K562 (cell line): Measurements from ENCODE around the gene KRT36. TPM values are rescaled to one million over a fixed set of nuclear protein-coding genes. Genes with fewer than 3 reads are reported as not detected.

Experiments used
- ATF1 ChIP-seq, 2 experiments: fragments of 450-650 bp in 1 of 2; IDR thresholded peaks; 2 replicates each; pipeline ENCODE4 v1.6.1; 2016; ENCODE audit warnings: missing compliant biosample characterization in 1 of 2, missing genetic modification characterization in 1 of 2
- EGR1 ChIP-seq: fragments of 450-650 bp; conservative IDR thresholded peaks from 2 replicates; pipeline ENCODE4 v1.6.1; 2017; ENCODE audit warnings: mild to moderate bottlenecking
- ILF3 ChIP-seq: fragments of 450-650 bp; IDR thresholded peaks from 2 replicates; pipeline ENCODE4 v1.6.1; 2018; ENCODE audit warnings: antibody characterized with exemption, mild to moderate bottlenecking, moderate library complexity, borderline replicate concordance
- SREBF2 ChIP-seq: sonication (generic); formaldehyde crosslinking; IDR thresholded peaks from 2 replicates; pipeline ENCODE4 v1.4.0; 2020; ENCODE audit warnings: mild to moderate bottlenecking, missing genetic modification reagents
- ZNF146 ChIP-seq: IDR thresholded peaks from one replicate; pipeline ENCODE4 v1.6.1; 2018; ENCODE audit warnings: missing compliant biosample characterization; ENCODE audit not compliant: unreplicated experiment
- ZNF232 ChIP-seq: sonication (generic); formaldehyde crosslinking; IDR thresholded peaks from 2 replicates; pipeline ENCODE4 v1.8.0; 2022; ENCODE audit warnings: mild to moderate bottlenecking, missing genetic modification reagents
- ZNF384 ChIP-seq: IDR thresholded peaks from 2 replicates; pipeline ENCODE4 v1.6.1; 2012; ENCODE audit warnings: low read depth, low read length, improper control_type of control experiment
- polyA plus RNA-seq, 8 experiments: library from polyadenylated mRNA; depleted of rRNA in 4 of 8; stranded (reverse) in 5 of 8; unstranded in 3 of 8; fragments of >200 nt; fragmentation: Nextera tagmentation in 2 of 8; fragmentation: Illumina TruSeq in 1 of 8; extraction: Ambion mirVana in 2 of 8; extraction: Trizol in 1 of 8; gene quantifications; 2 replicates each; pipeline versions ENCODE4 v1.2.1 to v1.2.3, GENCODE V29; 2011 to 2014; ENCODE audit warnings: inconsistent platforms in 1 of 8, missing spikeins in 1 of 8
- total RNA-seq, 7 experiments: library from RNA; depleted of rRNA in 6 of 7; stranded (reverse); fragments of >200 nt in 6 of 7; fragmentation: Illumina TruSeq in 2 of 7; extraction: Trizol in 2 of 7; gene quantifications; 2 replicates each; pipeline versions ENCODE4 v1.2.1 to v1.2.3, GENCODE V29; 2011 to 2021; ENCODE audit warnings: low replicate concordance in 1 of 7
- TF ChIP-seq, protein P1 (sequence below), 2 experiments: fragments of 450-650 bp in 1 of 2; sonication (generic) in 1 of 2; formaldehyde crosslinking in 1 of 2; IDR thresholded peaks; 2 replicates each; pipeline versions ENCODE4 v1.7.1 to v1.9.0; 2016 to 2022; ENCODE audit warnings: inconsistent platforms in 1 of 2, mild to moderate bottlenecking in 1 of 2, missing genetic modification reagents in 1 of 2
- TF ChIP-seq, protein P2 (sequence below): fragments of 250-450 bp; sonication (Bioruptor Pico); IDR thresholded peaks from 2 replicates; pipeline ENCODE4 v1.5.0; 2021; ENCODE audit warnings: mild to moderate bottlenecking, moderate library complexity
- TF ChIP-seq, protein P3 (sequence below): fragments of 250-450 bp; sonication (Bioruptor Pico); IDR thresholded peaks from 2 replicates; pipeline ENCODE4 v1.8.0; 2021; ENCODE audit warnings: mild to moderate bottlenecking, moderate library complexity
- TF ChIP-seq, protein P4 (sequence below): sonication (generic); formaldehyde crosslinking; IDR thresholded peaks from 2 replicates; pipeline ENCODE4 v1.8.0; 2022; ENCODE audit warnings: mild to moderate bottlenecking, missing genetic modification reagents

Gene KRT36
- total and polyA plus RNA-seq, 9 of the 15 experiments (the other 6 are each of a cell fraction or from before 2014, with no cell fraction given): 0.04 TPM; not detected in 8

DNA sequence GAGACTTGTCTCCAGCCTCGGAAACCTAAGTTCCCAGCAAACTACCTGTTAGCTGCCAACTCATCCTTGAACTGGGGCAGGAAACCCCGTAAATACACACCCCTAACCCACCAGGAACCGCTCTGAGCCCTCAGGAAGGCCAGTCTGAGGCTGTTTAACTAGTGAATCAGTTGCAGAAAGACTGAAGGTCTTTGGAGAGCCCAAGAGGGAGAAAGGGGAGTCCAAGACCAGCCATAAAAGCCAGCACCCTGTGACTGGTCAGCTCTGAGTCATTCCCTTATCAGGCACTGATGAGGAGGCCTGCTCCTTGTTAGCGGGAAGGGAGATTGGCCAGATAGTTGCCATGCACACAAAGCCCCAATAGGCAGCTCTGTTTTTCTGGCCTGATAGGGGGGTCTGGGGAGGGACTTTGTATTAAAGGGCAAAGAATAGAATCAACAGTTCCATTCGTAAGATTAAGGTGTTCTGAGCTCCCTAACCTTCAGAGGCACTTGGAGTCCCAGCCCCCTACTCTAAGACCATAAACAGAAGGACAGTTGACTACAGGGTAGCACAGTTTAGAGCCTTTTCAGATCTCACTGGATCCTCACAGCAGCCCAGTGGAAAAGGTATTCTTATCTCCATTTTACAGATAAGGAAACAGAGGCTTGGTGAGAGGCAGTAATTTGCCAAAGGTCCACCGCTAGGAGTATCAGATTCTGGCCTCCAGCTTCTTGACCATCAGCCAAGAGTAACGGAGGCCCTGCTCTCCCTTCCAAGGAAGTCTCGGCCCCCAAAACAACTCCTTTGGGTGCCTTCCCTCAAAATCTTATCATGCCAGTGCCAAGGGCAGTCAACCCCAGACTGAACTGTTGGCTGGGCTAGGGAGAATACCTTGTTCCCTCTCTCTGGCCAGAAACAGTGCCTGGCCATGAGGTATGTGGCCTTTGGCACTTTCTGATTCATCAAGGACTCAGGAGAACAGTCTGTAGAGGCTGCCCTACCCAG lies 40.6 kb upstream of the KRT36 start (continued):
- TF ChIP-seq, protein P1, sequence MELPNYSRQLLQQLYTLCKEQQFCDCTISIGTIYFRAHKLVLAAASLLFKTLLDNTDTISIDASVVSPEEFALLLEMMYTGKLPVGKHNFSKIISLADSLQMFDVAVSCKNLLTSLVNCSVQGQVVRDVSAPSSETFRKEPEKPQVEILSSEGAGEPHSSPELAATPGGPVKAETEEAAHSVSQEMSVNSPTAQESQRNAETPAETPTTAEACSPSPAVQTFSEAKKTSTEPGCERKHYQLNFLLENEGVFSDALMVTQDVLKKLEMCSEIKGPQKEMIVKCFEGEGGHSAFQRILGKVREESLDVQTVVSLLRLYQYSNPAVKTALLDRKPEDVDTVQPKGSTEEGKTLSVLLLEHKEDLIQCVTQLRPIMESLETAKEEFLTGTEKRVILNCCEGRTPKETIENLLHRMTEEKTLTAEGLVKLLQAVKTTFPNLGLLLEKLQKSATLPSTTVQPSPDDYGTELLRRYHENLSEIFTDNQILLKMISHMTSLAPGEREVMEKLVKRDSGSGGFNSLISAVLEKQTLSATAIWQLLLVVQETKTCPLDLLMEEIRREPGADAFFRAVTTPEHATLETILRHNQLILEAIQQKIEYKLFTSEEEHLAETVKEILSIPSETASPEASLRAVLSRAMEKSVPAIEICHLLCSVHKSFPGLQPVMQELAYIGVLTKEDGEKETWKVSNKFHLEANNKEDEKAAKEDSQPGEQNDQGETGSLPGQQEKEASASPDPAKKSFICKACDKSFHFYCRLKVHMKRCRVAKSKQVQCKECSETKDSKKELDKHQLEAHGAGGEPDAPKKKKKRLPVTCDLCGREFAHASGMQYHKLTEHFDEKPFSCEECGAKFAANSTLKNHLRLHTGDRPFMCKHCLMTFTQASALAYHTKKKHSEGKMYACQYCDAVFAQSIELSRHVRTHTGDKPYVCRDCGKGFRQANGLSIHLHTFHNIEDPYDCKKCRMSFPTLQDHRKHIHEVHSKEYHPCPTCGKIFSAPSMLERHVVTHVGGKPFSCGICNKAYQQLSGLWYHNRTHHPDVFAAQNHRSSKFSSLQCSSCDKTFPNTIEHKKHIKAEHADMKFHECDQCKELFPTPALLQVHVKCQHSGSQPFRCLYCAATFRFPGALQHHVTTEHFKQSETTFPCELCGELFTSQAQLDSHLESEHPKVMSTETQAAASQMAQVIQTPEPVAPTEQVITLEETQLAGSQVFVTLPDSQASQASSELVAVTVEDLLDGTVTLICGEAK (IDR thresholded peaks at IDR 0.05): no peak
- TF ChIP-seq, protein P1 (CRISPR knock-in tag; IDR thresholded peaks at IDR 0.05): no peak
- TF ChIP-seq ATF1 (CRISPR knock-in tag; IDR thresholded peaks at IDR 0.05) (no peak), ATF1 (tag; IDR thresholded peaks at IDR 0.05) (peak; percentile 82), ZNF384 (no peak), ZNF146 (CRISPR knock-in tag) (no peak), ILF3 (no peak), EGR1 (no peak), ZNF232 (CRISPR knock-in tag) (no peak), SREBF2 (CRISPR knock-in tag) (no peak)
- TF ChIP-seq, protein P2, sequence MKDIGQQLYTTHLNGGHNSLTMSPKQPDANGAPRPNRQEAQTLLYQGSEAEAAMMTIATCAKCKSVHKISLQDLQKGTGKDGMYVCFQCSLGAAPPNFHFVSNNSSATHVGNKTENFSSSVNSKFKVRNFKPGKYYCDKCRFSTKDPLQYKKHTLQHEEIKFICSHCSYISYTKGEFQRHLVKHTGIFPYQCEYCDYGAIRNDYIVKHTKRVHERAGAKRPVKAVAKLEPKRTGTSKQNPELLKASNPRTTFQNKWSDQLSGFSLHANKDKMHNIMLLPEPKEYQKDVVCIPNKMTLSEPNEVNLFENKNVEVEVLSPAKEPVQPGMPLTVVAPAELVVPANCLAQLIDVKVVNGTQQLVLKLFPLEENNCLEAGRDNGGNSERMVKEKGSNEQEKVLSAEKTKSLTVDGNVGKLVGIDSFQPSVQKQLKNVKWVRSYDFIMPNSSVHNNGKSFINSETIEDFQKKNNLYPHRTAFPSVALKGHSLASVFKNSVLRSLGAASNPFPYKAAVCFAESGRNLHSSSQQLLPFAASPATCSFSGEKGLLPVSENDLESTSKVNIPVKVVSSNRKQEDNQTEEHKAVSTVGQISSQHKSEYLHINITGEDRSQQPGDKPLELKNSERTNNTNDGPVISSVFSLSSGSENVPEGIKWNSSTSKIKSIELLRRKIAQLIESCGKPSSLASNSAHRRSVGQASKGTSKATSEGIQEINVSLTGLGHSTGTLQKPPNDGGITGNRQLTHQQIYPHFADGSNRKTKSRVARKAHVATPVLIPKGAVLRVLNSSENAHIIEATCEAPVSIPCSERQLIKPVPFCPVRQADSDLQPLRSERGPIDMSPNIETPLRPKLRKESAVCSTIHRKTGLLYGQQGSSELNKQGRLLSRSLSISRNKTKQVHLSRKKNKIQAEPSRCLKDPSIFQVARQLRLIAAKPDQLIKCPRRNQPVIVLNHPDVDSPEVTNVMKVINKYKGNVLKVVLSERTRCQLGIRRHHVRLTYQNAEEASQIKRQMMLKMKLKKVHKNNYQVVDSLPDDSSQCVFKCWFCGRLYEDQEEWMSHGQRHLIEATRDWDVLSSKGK (CRISPR knock-in tag): no peak
- TF ChIP-seq, protein P3, sequence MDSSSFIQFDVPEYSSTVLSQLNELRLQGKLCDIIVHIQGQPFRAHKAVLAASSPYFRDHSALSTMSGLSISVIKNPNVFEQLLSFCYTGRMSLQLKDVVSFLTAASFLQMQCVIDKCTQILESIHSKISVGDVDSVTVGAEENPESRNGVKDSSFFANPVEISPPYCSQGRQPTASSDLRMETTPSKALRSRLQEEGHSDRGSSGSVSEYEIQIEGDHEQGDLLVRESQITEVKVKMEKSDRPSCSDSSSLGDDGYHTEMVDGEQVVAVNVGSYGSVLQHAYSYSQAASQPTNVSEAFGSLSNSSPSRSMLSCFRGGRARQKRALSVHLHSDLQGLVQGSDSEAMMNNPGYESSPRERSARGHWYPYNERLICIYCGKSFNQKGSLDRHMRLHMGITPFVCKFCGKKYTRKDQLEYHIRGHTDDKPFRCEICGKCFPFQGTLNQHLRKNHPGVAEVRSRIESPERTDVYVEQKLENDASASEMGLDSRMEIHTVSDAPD: no peak
- TF ChIP-seq, protein P4, sequence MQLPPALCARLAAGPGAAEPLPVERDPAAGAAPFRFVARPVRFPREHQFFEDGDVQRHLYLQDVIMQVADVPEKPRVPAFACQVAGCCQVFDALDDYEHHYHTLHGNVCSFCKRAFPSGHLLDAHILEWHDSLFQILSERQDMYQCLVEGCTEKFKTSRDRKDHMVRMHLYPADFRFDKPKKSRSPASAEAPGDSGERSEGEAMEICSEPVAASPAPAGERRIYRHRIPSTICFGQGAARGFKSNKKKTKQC (CRISPR knock-in tag): no peak
